HG02970 (cell line): ENCODE results near the gene DPYD.

Experiments used
- ATAC-seq: cut with Tn5 transposase; IDR thresholded peaks from one replicate; pipeline ENCODE4 v1.9.1; 2021; ENCODE audit warnings: mild to moderate bottlenecking, moderate library complexity, moderate number of reproducible peaks; ENCODE audit not compliant: unreplicated experiment, low FRiP score

The DPYD gene

DNA sequence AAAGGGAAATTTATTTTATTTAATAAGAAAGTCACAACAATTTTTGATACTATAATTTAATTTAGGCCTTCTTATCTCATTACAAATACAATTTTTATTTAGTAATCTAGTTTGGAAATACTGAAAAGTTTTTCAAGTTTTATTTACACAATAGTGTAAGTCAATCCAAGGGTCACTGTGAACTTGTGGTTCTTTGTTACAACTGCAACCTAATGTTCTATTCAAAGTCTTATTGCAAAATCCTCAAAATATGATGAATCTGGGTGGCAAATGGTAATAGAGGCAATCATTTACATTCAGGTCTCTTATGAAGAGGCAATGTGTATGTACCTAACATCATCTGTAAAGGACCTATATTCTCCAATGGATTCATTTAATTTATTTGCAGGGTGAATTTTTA is 421.2 kb downstream of the DPYD start:
- no peak for ATAC-seq

- no peak for ATAC-seq
Measured at GRCh38 chr1:97489834-97490233, 431.0 kb downstream of the DPYD start.

DNA sequence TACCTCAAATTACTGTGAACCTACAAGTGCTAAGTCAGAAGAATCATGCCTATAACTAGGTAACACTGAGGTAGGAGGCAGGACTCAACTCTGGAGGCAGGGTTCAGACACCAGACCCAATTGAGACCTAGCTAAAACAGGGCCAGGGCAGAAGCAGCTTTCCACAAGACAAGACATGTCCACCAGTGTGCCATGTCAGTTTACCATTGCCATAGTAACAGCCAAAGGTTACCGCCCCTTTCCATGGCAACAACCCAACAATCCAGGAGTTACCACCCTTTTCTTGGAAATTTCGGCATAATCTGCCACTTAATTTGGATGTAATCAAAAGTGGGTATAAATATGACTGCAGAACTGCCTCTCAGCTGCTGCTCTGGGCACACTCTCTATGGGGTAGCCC is 432.3 kb downstream of the DPYD start:
- ATAC-seq = no peak

GRCh38 chr1:97482022-97482421 is 438.8 kb downstream of the DPYD start:
- no peak for ATAC-seq

DNA sequence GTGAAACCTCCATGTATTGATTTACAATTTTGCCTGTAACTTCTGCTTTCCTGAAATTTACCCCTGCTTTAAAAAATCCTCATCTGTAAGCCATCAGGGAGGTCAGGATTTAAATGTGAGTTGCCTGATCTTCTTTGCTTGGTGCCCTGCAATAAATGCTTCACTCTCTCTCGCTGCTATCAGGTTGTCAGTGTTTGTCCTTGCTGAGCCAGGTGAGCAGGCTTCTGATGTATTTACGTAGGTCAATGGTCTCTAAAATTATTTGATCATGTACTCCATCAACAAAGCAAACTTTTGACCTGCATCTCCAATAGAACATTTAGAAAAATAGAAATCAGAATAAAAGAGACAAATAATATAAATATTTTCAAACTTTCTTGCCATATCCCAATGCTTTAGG is 453.4 kb downstream of the DPYD start:
- ATAC-seq = no peak

DNA sequence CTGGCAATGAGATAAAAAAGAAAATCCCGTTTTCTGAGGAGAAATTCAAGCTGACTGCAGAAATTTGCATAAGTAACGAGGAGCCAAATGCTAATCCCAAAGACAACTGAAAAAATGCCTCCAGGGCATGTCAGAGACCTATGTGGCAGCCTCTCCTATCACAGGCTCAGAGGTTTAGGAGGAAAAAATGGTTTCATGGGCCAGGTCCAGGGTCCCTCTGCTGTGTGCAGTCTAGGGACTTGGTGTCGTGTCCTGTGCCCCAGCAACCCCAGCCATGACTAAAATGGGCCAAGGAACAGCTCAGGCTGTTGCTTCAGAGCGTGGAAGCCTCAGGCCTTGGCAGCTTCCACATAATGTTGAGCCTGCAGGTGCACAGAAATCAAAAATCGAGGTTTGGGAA is 456.5 kb downstream of the DPYD start:
- no peak for ATAC-seq

DNA sequence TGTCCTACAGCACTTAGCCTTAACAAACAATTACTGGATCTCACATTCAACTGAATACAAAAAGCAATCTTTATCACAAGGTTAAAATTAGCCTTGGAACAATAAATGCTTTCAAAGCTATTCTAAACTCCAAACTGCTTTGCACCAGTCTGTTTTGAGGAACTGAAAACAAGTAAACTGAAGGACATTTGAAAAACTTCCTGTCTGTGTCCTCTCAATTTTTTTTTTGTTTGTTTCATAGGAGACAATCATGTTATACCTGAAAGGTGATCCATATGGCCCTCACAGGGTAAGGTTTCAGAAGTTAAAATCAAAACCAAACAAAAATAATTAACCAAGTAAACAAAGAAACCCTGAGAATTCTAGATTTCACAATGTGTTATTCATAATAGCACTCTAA is 459.1 kb downstream of the DPYD start:
- peak; percentile 94 for ATAC-seq

DNA sequence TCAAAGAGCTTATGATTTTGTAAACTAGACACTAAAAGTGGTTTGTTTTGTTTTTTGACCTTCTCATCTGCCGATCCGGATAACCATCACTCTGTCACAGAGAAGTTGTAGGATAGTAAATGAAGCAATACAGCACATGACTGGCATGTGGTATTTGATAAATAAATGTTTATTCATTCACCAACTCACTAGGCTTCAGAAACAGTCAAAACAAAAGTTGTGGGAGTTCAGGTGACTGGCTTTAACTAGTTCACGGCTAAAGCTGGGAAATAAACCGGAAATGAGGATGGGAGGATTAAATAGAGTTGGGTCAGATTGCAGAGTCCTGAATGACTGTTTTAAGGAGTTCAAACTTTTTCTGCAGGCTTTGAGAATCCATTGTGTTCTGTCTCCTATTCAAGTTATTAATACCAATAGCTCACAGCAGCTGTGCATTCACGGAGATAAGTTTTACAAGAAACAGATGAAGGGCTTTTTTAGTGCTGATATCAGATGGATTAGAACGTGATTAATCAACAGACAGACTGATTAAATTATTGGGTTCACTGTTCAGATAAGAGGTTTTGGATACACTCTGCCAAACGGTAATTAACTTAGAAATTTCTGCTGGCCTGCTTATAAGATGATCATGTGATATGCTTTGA is 463.3 kb downstream of the DPYD start:
- no peak for ATAC-seq

- no peak for ATAC-seq
Measured at GRCh38 chr1:97451944-97452343, 468.9 kb downstream of the DPYD start.

DNA sequence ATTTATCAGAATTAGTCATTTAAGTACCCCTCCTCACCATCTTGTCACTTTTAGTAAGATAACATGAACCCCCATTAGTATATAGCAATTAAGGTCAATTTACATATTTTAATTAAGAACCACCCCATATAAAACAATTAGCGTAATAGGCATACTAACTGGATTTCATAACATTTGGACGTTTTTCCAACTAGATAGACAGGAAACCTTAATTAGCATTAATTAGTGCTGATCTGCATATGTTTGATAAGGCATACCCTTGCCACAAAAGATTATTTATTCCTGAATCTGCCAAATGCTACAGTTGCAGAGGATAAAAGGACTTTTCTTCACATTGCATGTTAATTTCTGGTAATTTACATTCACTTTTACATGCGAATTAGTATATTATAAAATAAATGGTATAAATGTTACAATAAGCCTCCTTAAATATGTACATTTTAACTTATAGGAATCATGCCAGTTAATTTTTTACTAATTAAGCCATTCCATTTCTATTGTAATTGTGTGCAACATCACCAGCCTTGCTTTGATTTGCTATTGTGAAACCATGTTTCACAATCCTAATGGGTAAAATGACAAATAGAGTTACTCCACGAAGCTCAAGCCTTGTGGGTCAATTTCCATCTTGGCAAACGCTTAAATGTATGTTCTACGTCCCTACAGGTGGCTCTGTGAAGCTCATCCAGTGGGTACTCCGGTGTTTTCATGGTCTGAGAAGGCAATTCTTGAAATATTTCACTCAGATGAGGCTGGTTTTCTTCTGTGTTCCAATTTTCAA is 469.6 kb downstream of the DPYD start:
- no peak for ATAC-seq

GRCh38 chr1:97441966-97442365 is 478.9 kb downstream of the DPYD start:
- no peak for ATAC-seq

GRCh38 chr1:97433824-97434177 is 487.0 kb downstream of the DPYD start:
- no peak for ATAC-seq

- ATAC-seq = no peak
Measured at GRCh38 chr1:97433094-97433823, 487.6 kb downstream of the DPYD start.

DNA sequence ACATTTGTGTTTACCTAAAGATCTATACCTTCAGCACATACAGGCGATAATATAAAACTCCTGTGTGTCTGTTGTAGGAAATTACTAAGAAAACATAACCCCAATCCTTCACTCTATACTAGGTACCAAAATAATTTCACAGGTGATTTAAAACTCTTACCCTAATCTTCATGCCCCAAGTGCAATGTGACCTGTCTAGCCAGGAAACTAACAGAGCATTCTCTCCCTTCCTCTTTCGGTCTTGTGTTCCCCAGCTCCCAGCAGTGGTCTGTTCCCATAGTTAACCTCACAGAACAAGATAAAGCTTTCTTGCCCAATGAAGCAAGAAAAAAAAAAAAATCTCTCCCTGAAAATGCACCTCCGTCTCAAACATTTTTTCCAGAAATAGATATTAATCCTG is 493.5 kb downstream of the DPYD start:
- ATAC-seq = no peak

DNA sequence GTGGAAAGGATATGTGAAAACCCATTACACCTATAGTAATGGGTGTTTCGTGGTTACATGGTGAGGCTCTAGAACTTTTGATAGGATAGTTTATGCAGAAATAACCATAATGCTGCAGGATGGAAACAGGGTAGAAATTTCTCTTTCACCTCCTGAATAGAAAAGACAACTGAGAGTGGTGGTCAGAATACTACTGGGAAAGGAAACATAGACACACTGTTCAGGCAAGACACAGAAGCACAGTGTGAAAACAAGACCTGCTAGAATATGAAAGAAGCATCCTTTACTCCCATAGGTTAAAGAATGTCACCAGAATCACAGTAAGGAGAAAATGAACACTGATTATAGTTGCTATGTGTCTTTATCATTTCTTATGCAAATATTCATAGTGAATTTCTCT is 496.6 kb downstream of the DPYD start:
- no peak for ATAC-seq

DNA sequence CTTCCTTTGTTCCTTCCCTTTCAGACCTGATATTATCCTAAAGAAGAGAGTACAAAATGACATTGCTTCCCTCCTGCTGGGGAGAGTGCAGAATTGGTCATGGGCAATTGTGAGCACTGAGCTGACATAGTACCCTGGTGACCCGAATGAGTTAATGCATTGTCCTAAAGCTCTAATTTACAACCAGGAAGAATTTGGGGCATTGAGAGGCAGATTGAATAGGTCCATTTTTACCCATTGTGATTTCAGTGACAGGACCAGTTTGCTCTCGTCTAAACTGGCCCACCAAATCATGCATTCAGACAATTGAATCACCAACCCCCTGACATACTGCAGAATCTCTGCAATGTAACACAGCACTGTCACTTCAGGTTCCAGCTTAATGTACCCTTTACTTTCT is 497.4 kb downstream of the DPYD start:
- ATAC-seq = no peak

DNA sequence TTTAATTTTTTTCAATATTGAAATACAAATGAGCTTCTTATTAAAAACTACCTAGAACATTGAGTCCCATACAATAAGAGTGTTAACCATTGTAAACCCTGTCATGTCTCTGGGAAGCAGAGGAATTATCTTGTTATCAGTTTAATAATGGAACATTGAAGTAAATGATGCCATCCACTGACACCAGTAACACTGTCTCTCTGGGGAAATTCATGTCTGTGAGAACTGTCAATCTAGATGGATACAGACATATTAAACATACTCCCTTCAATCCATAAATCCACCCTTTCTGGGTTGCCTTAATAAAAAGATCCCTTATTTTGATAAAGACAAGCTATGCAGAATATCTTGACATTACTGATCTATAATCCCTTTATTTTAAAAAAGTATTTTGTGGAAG is 503.2 kb downstream of the DPYD start:
- ATAC-seq = no peak

GRCh38 chr1:97414682-97415312 is 506.0 kb downstream of the DPYD start:
- ATAC-seq = no peak

GRCh38 chr1:97412737-97413136 is 508.1 kb downstream of the DPYD start:
- ATAC-seq = no peak

- ATAC-seq = no peak
Measured at GRCh38 chr1:97412166-97412565, 508.7 kb downstream of the DPYD start.

GRCh38 chr1:97396463-97396862 is 524.4 kb downstream of the DPYD start:
- no peak for ATAC-seq
